Measurements from ENCODE around the gene PAGR1. TPM values are rescaled to one million over a fixed set of nuclear protein-coding genes. Genes with fewer than 3 reads are reported as not detected.

Gene PAGR1
- total and polyA plus RNA-seq, 2 donors (not counting 1 experiment from before 2014, with no cell fraction given): 17.8 to 28.4 TPM

DNA sequence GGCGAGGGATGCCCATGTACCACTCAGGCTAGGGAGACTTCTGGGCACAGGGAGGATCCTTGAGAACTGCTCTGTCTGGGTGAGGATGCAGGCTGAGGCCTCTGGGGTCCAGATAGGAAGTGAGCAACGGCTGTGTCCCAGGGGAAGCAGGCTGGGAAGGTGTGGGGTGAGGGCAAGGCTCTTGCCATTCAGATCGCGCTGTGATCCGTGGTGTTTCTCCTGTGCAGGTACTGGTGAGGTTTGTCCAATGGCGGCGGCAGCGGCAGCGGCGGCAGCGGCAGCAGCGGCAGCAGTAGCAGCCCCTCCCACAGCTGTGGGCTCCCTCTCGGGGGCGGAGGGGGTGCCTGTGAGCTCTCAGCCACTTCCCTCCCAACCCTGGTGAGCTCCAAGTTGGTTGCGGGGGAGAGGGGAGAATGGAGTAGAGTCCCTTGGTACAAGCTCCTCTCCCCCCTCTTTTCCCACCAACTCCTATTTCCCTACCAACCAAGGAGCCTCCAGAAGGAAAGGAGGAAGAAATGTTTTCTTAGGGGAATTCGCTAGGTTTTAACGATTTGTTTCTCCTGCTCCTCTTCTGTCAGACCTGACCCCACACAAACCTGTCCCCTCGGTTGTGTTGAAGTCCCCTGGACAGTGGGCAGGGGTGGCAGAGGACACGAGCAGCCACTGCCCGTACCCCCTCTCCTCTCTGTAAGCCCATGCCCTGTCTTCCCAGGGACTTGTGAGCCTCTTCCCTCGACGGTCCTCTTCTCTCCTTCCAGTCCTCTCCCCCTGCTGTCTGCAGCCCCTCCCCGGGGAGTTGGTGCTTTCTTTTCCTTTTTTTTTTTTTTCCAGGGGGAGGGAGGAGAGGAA, 5.9 kb upstream of the PAGR1 start:
- H3K27me3 ChIP-seq (replicated peaks in 1 of 4; ENCODE audit: control extremely low read depth in 1 of 4, control insufficient read depth in 3 of 4, insufficient read depth in 4 of 4, low read length in 3 of 4): peaks cover 0 to 13% (median 5%) of the 10 kb centered on the region in 4 experiments
- no peak overlapping the region for H3K9ac ChIP-seq (ENCODE audit: low read length)
- Mint-ChIP-seq H3K27ac (peak overlapping the region; percentile 81), H3K27me3 (no peaks in the 10 kb centered on the region), H3K9me3 (ENCODE audit: insufficient read depth) (no peaks in the 10 kb centered on the region), H3K4me1 (peaks cover 50% of the 10 kb centered on the region), H3K4me3 (peak overlapping the region; percentile 88)
- CTCF ChIA-PET: interaction anchor here (0.8 kb wide), 1 partner anchor 38 kb away, joined by 3 read pairs; no protein-coding TSS in a partner anchor
- H3K79me2 ChIP-seq (ENCODE audit: control insufficient read depth, insufficient read depth, low read length): peaks cover 34% of the 10 kb centered on the region
- no peak overlapping the region for H2AFZ ChIP-seq (ENCODE audit: insufficient read depth, low read depth, low read length, poor library complexity, severe bottlenecking)
- intact Hi-C loops (cut with micrococcal nuclease): loop anchor here (5.0 to 10.0 kb wide), 2 partner anchors 108 to 215 kb away; no protein-coding TSS in a partner anchor
- WGBS (ENCODE audit: insufficient coverage): 34% methylated on average over 13 of the region's 23 CpGs
- no peak for TF ChIP-seq CTCF (IDR thresholded peaks at IDR 0.05)
- no peak for TF ChIP-seq EZH2 (IDR thresholded peaks at IDR 0.05; ENCODE audit: borderline replicate concordance, insufficient read depth, low read depth, low read length, poor library complexity, severe bottlenecking)
- peaks cover 54 to 59% of the 10 kb centered on the region in 2 donors for H3K4me1 ChIP-seq (ENCODE audit: control insufficient read depth in 2 of 2, insufficient read depth in 2 of 2, low read length in 2 of 2)
- H3K27ac ChIP-seq (ENCODE audit: low read length in 2 of 2): no peak overlapping the region
- no peak overlapping the region for H3K4me3 ChIP-seq (ENCODE audit: control extremely low read depth in 1 of 5, extremely low read depth in 1 of 5, insufficient read depth in 1 of 5, low read depth in 2 of 5, low read length in 4 of 5)
- peaks cover 39% of the 10 kb centered on the region for H4K20me1 ChIP-seq (ENCODE audit: control insufficient read depth, insufficient read depth, low read length, poor library complexity, severe bottlenecking)
- POLR2A ChIA-PET: no interaction called here
- H3K4me2 ChIP-seq (replicated peaks; ENCODE audit: low read depth, low read length, poor library complexity, severe bottlenecking): peak overlapping the region; percentile 99
- DNase-seq: peak; percentile 34
- ATAC-seq (ENCODE audit: low read depth): no peak
- peaks cover 2 to 18% of the 10 kb centered on the region in 2 experiments for H3K36me3 ChIP-seq (replicated peaks in 1 of 2; ENCODE audit: control extremely low read depth in 1 of 2, control insufficient read depth in 1 of 2, extremely low read depth in 1 of 2, insufficient read depth in 2 of 2, low read length in 1 of 2)
- H3K9me3 ChIP-seq (ENCODE audit: control extremely low read depth in 1 of 3, control insufficient read depth in 2 of 3, insufficient read depth in 1 of 3, low read length in 2 of 3): peaks cover 0 to 5% (median 0%) of the 10 kb centered on the region in 3 donors
